GM20000 (cell line): ENCODE results near the gene ATP6V0E2.

Source experiments
- DNase-seq: peaks from one replicate; pipeline ENCODE4 v3.0.0; 2012; ENCODE audit warnings: low spot score
- TF ChIP-seq, protein P1 (sequence below): IDR thresholded peaks from 2 replicates; pipeline ENCODE4 v1.5.1; 2012; ENCODE audit warnings: mild to moderate bottlenecking, control low read depth; ENCODE audit errors: extremely low read depth, missing control alignments

ATP6V0E2 gene

DNA sequence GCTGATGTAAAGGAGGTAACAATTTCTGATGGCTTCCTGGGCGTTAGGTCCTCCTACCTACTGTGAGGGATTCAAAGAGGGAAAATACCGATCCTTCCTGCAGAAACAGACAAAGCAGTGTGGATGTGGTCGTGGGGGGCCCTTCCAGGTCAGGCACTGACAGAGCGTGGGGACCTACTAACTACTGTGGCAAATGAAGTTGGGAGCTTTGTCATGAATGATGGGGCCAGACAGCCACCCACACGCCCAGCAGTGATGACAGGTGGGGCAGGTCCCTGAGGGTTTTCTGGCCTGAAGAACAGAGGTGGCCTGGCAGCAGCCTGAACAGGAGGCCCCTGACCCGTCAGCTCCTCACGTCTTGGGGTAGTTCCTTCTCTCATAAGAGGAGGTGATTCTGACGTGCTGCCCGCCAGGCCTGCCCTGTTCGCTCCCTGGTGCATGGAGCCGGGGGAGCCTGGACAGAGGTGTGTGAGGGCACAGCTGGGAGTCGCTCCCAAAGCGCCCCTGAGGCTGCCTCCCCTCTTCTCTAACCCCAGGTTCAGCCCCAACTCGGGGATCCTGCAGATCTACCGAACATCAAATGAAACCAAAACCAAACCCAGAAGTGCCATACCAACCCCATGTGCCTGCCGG lies 4.2 kb downstream of the ATP6V0E2 start:
- DNase-seq = no peak
- TF ChIP-seq, protein P1, sequence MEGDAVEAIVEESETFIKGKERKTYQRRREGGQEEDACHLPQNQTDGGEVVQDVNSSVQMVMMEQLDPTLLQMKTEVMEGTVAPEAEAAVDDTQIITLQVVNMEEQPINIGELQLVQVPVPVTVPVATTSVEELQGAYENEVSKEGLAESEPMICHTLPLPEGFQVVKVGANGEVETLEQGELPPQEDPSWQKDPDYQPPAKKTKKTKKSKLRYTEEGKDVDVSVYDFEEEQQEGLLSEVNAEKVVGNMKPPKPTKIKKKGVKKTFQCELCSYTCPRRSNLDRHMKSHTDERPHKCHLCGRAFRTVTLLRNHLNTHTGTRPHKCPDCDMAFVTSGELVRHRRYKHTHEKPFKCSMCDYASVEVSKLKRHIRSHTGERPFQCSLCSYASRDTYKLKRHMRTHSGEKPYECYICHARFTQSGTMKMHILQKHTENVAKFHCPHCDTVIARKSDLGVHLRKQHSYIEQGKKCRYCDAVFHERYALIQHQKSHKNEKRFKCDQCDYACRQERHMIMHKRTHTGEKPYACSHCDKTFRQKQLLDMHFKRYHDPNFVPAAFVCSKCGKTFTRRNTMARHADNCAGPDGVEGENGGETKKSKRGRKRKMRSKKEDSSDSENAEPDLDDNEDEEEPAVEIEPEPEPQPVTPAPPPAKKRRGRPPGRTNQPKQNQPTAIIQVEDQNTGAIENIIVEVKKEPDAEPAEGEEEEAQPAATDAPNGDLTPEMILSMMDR = no peak

DNA sequence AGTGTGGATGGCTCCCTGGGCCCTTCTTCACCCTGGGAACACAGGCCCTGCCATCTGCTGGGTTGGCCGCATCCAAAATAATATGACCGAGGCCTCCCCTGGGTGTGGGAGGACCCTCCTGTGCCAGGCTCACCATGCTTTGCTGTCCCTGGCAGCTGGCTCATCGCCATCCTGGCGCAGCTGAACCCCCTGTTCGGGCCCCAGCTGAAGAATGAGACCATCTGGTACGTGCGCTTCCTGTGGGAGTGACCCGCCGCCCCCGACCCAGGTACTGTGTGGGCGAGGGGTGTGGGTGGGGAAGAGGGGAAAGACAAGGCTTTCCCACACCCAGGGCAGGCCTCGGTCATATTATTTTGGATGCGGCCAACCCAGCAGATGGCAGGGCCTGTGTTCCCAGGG lies 4.8 kb downstream of the ATP6V0E2 start:
- TF ChIP-seq, protein P1 = no peak
- DNase-seq = no peak

DNA sequence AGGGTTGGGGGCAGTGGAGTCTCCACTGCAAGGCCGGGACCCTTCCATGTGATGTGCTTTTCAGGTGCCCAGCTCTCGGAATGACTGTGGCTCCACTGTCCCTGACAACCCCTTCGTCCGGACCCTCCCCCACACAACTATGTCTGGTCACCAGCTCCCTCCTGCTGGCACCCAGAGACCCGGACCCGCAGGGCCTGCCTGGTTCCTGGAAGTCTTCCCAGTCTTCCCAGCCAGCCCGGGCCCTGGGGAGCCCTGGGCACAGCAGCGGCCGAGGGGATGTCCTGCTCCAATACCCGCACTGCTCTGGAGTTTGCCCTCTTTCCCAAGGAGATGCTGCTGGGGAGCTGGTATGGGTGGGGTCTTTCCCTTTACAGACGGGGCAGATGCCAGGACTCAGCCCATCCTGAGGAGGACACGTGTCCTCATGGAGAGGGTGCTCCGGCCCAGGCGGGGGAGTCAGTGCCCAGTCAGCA lies 5.5 kb downstream of the ATP6V0E2 start:
- no peak for DNase-seq

DNA sequence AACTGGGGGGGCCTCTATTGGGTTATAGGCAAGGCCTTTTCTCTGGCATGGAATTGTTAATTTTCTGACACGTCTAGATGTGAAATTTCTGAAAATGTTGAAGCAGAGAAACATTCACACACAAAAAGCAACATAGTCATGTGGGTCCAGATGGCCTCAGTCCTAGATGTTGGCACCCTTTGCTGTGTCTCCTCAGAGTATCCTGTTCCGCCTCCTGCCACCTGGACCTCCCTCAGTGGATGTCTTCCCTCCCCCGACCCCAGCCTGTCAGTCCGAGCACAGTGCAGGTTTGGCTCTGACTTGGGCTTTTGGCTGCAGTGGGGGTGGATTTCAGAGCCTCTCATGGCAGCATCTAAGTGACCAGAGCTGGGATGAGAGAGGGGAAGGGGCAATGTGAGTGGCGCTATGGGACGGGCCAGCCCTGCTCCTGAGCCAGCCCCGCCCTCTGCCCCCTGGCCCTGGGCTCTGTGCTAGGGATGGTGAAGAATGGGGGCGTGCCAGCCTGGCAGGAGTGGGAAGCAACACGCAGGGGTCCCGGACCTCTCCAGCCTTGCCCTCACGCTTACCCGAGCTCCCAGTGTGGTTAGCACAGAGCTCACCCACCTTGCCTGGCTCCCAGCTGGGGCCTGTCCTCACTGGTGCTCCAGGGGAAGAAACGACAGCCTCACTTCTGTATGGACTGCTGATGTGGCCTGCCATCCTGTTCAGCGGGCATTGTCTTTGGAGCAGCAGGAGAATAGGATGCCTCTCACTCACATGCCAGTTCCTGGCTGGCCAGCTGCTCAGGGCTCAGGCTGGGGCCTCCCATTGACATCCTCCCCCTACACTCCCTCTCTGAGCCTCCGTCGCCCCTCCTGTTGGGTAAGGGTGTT lies 6.2 kb downstream of the ATP6V0E2 start:
- TF ChIP-seq, protein P1 = no peak
- no peak for DNase-seq

More for the DNA sequence above, 5.5 kb downstream of the ATP6V0E2 start:
- TF ChIP-seq, protein P1 = no peak

DNA sequence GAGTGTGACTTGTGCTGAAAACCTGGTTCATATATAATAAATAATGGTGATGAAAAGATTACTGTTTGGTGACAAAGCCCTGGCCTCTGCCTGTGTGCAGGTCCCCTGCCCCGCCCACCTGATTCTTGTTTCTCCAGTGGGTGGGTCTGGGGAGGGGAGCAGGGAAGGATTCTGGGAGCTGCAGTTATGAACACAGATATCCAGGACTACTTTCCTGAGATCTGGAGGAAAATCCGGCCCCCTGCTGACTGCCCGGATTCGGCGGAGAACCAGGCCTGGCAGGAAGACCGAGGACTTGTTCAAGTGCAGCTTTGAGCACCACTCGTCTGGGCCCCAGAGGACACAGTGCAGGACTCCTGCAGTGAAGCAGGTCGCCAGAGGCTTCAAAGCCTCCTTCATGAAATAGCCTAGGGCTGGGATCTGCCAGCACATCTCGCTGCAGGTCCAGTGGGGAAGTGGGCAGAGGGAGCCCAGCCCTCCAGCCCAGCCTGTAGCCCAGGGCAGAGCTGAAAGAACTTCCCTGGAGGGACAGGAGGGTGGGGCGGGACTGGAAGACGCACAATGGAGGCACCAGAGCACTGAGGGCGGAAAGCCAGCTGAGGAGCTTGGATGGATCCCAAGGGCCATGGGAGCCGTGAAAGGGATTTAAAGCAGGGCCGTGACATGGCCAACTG lies 7.0 kb downstream of the ATP6V0E2 start:
- TF ChIP-seq, protein P1 = no peak
- no peak for DNase-seq

DNA sequence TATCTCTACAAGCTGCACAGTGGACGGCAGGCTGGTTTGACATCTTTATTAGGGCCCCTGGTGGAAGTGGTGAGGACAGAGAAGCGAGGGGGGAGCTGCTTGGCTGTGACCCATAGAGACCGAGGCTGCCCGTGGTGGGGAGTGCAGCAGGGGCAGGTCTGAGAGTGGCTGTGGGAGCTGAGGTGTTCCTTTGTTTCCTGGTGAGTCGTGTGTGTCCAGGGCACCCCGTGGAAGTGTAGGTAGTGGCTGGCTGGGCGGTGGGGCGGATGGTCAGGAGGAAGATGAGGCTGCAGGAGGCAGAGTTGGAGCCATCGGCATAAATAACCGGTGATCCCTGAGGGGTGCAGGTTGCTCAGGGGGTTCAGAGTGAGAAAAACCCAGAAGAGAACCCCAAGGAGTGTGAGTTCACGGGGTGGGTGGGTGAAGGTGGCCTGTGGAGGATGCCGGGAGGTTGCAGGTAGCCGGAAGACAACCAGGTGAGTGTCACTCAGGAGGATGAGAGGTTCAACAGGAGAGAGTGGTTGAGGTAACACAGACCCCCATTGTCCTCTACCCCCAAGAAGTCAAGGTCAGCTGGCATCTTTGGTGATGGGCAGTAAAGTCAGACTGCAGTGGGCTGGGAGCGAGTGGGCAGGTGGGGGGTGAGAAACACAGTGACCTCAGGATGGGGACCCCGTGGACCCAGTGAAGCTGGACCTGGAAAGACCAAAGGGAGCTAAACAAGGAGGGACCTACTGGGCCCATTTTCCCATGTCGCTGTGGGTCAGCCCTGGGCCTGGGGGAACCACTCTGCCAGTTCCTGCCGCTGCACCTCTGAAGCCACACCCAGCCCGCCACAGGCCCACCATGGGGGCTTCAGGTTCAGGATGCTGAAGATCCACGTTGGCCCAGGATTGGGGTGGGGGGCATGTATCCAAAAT lies 7.8 kb downstream of the ATP6V0E2 start:
- no peak for DNase-seq
- TF ChIP-seq, protein P1 = no peak
